Hindlimb muscle (tissue), 1 donor: Measurements from ENCODE around the gene C9orf50. TPM values are rescaled to one million over a fixed set of nuclear protein-coding genes. Genes with fewer than 3 reads are reported as not detected.
A peak's percentile ranks its signal among the peaks of the same experiment; 100 is the strongest.
"Not testable (repeated sequence)": the region's sequence is repeated elsewhere in the genome, so short reads cannot be mapped to it uniquely, and the experiment has no call there.

Experiments
- DNase-seq: peaks from one replicate; pipeline ENCODE4 v3.0.0-alpha.2; 2013
- polyA plus RNA-seq: library from polyadenylated mRNA; unstranded; fragments of 120-200 nt; gene quantifications from one replicate; pipeline ENCODE4 v1.2.1, GENCODE V29; 2013; ENCODE audit not compliant: insufficient read length

The C9orf50 gene
- polyA plus RNA-seq, 1 donor = 0.26 TPM

DNA sequence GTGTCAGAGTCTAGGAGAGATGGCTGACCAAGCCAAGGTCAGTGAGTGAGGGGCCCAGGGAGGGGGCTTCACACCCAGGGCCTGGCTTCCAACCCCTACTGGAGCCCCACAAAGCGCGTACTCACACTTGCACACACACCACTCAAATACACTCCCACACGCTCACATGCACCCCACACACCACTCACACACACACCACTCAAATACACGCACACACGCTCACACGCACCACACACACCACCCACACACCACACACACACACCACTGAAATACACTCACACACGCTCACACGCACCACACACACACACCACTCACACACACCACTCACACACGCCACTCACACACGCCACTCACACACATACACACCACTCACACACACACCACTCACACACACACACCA, 26.7 kb upstream of the C9orf50 start:
- DNase-seq = no peak

DNA sequence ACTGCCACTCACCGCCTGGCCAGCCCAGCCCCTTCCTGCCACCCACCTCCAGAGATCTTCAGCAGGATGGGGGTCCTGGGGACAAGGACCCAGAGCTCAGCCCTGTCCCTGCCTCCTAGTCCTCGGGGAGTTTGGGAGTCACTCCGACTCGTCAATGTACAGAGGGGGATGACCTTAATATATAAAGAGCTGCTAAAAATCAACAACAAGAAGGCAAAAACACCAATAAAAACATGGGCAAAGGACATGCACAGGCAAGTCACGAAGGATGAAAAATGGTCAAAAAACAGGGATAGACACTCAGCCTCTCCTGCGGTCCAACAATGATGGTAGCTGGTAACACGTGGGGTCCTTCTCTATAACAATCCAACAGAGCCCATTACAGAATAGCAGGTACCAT, 25.8 kb upstream of the C9orf50 start:
- no peak for DNase-seq

DNA sequence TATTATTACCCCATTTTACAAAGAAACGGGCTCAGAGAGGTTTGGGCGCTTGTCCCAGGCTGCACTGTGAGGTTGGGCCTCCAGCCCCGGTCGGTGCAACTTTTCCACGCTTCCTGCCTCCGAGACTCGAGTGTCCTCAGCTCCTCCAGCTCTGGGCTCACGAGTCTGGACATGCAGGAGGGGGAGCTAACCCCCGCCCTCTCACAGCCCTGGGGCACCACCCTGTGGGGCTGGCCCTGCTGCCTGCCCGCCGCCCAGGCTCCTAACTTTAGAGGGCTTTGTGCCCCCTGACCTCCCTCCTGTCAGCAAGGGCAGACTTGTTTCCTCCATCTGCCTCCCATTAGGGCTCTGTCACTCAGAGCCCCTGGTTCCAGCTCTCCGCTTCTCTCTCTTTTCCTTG, 25.4 kb upstream of the C9orf50 start:
- no peak for DNase-seq

DNA sequence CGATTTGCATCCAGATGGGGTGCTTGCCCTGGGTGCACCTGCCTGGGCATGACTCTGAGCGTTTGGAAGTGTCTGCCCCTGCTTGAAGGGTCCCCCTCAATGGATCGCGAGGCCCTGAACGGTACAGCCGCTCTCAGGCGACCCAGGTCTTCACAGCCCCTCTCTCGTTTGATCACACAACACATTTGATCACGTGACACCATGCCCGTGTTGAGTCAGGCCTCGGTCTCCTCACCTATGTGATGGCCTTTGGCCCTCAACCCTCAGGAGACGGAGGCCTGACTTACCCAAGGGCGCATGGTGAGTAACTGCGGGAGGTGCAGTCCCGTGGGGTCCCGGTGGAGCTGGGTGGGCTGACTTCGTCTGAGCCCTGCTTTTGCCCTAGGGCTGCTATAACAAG, 24.0 kb upstream of the C9orf50 start:
- DNase-seq = no peak

DNA sequence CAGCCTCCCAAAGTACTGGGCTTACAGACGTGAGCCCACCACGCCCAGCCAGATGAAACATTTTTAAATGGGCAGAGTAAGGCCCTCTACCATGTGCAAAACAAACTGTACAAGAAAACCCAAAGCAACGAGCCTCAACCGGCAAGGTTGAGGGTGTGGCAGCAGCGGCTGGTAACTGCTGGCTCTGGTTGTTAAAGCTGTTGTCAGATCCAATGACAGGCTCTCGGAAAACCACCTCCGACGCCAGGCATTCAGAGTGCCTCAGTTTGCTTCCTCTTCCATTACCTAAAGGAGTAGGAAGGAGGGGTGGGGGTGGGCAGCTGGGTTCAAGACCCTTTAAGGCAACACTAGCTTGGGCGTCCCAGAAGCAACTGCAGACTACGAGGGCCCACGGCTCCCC, 23.5 kb upstream of the C9orf50 start:
- DNase-seq = no peak

DNA sequence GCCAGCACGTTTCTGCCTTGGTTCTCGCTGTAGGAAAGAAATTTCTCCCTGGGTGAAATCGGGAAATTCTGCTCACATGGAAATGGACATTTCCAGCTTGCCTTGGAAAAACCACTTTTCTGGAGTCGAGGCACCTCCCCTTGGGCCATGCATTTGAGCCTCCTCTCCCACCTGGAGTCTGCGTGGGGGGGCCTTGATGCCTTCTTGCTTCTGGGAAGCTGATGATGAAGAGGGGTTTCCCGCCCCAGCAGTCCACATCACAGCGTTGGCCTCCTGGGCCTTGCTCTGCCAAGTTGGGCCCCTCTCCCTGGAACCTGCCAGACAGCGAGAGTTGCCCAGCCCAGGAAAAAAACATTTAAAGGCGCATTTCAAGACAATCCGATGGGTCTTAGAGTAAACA, 22.8 kb upstream of the C9orf50 start:
- no peak for DNase-seq

DNA sequence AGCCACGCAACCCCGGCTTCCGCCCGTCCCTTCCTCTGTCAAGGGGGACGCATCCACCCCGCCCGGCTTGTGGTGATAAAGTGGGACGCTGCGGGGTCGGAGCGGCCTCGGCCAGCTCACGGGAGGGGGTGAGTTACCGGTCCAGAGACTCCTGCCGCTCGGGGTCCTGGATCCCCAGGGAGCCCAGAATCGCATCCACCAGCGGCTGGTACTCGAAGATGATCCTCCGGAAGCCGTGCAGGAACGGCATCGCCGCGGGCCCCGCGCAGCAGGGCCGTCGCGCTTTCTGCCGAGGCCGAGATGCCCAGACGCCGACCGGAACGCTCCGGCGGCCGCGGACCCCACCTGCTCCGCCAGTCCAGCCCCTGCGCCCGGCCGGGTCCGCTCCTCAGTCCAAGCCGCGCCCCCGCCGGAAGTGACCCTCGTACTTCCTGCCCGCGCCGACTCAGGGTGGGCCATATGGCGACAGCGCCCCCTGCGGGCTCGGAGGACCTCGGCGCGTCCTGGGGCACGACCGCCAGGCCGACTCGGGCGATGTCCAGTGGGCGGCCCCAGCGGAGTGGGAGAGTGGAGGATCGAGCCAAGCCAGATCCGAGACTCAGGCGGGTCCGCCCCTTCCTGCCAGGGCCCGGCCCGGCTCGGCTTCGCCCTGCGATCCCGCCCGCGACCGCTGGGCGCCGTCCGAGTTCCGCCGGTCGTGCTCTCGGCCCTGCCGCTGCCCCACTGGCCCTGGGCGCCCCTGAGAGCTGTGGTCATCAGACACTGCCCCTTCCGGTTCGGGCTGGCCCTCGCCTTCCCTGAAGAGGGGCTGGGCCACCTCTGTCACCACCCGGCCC, 21.1 kb upstream of the C9orf50 start, which contains the start of gene ASB6:
ASB6 (minus strand) TSS at position 402 of the 836 bp plus-strand sequence; CDS start at position 250, 152 bp downstream.
- DNase-seq = peak; percentile 99

DNA sequence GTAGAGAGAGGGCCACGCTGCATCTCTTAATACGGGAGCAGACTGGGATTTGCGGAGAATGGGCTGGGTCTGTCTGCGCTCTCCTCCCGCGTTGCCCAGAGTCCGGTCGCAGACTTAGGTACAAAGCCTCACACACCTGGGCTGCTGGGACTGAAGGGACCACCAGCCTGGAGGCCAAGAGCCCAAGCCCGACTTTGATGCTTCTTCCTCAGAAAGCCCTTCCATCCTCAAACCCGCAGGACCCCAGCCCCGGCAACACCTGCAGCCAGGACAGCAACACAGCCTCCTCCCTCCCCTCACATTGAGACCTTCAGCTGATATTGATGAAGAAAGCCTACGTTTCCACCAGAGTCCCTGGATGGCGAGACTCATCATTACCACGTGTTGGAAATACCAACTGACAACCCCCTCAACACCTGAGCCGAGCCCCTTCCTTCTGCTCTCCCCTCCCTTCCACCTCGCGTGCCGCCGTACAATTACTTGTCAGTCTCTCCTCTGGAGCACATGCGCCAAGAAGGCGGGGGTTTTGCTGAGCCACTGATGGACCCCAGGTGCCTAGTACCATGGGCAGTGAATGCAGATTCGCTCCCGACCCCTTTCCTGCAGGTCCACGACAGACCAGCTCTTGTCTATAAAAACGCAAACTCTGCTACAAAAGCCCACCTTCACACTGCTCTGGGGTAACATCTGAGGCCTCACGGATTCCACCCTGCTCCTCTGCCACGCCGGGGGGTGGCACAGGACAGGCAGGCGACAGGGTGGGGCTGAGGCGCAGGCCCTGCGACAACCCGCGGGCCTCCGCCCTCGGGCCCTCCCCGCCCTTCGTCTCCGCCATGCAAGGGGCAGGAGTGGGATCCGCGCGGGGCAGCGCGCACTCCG, 20.2 kb upstream of the C9orf50 start:
- no peak for DNase-seq

DNA sequence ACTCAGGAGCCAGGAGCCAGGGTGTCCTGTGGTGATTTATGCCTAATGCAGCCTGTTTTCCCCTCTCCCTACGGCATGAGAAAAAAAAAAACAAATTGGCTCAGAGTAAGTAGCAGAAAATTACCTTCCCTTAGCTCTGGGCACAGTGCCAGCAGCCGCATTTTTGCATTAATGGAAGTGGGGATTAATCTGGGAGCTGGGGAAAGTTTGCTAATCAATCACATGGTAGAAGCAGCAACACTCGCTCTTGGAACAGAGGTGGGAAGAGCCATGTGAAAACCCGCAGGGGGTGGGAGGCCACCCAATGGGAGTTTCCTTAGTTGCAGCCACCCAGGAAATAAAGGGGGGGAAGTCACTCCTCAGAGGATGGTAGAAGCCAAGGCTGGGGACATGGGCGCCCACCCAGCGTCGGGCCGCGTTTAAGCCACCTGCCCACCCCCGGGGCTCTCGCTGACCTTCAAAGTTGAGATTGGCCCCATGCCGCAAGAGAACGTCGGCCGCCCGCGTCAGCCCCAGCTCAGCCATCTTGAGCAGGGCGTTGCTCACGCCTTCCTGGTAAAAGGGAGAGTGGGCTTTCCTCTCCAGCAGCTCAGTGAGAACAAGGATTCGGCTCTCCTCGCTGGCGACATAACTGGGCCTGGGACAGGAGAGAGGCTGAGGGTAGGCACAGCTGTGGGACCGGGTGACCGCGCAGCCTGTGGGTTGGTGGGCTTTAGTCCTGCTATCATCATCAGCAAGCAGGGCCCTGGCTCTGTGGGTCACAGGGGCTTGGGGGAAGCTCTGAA, 19.4 kb upstream of the C9orf50 start:
- DNase-seq = no peak

DNA sequence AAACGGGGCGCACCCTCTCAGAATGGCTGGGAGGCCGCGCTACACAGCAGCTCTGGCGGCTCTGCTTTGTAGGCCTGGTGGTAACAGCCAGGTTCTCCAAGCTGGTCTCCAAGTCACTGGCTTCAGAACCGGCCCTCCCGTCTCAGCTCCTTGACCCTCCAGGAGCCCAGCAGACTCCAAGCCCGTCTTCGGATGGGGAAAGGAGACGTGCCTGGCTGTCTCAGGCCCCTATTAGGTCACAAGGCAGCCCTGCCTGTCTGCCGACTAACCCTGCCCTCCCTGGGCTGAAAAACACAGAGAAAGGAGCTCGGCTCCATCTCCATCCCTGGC, 18.8 kb upstream of the C9orf50 start:
- DNase-seq = no peak

DNA sequence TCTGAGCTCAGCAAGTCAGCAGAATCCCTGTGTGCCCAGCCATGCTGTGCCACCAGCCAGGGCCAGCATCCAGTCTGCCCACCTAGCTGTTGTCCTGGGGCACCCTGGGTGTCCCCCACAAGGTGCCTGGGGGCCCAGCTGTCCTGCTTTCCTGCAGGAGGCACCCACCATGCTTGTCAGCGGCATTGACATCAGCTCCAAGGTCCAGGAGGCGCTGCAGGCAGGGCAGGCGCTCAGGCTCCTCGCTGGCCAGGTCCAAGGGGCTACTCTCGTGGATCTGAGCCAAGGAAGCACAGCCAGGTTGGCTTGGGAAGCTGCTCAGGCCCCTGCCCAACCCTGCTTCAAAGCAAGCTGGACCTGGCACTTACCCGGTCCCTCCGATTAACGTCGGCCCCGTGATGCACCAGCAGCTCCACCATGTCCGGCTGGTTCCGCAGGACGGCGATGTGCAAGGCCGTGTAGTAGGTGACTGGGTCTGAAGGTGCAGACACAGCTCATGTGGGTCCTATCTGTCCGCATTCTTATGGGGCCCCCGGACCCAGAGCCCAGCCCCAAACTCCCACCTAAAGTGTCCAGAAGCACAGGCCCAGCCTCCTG, 18.2 kb upstream of the C9orf50 start:
- DNase-seq = no peak

DNA sequence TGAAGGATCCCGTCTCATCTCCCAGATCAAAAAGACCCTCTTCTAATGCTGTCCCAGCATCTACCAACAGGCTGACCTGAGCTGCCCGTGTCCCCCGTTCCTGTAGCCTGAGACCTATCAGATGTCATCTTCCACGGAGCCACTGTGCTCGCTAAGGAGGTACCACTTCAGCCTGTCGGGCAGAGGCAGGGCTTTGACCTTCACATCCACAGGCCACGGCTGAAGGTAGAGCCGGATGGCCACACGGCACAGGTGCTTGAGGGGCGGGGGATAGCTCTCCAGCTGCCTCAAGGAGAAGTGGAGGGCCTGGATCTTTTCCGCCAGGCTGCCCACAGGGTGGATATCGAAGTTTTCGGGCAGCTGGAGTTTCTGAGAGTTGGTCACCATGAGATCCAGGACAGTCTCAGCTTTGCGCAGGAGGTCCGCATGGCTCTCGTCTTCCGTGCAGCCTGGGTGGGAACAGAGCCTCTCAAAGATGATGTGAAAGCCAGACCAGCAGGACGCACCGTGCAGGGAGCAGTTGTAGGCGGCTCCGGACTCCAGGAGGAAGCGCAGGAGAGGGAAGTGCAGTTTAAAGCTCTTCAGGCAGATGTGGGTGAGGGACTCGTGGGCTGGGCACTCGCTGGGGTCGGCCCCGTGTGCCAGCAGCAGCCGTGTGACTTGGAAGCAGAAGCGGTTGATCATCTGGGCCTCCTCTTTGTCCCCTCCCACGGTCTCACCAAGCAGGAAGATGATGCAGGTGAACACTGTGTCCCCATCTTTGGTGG, 17.0 kb upstream of the C9orf50 start:
- DNase-seq = no peak

DNA sequence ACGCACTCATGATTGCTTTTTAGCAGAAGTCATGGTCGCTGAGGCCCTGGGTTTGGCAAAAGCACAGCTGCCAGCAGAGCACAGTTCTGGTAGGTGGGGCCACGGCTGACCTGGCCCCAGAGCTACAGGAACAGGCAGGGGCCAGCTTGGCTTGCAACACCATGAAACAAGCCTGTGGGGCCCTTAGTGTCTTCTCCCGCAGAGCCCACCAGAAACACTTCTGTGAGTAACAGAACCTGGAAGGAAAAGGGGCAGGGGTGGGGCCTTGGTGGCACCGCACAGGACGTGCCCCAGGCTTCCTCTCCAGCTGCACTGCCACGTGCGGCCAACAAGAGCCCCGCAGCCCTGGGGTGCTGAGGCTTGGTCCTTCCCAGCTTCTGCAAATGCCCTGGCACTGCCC, 16.2 kb upstream of the C9orf50 start:
- no peak for DNase-seq

DNA sequence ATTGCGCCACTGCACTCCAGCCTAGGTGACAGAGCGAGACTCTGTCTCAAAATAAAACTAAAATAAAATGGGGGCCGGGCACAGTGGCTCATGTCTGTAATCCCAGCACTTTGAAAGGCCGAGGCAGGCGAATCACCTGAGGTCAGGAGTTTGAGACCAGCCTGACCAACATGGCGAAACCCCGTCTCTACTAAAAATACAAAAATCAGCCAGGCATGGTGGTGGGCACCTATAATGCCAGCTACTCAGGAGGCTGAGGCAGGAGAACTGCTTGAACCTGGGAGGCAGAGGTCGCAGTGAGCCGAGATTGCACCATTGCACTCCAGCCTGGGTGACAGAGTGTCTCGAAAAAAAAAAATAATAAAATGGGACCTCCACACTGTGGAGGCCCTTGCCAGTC, 15.4 kb upstream of the C9orf50 start:
- not testable (repeated sequence) for DNase-seq

DNA sequence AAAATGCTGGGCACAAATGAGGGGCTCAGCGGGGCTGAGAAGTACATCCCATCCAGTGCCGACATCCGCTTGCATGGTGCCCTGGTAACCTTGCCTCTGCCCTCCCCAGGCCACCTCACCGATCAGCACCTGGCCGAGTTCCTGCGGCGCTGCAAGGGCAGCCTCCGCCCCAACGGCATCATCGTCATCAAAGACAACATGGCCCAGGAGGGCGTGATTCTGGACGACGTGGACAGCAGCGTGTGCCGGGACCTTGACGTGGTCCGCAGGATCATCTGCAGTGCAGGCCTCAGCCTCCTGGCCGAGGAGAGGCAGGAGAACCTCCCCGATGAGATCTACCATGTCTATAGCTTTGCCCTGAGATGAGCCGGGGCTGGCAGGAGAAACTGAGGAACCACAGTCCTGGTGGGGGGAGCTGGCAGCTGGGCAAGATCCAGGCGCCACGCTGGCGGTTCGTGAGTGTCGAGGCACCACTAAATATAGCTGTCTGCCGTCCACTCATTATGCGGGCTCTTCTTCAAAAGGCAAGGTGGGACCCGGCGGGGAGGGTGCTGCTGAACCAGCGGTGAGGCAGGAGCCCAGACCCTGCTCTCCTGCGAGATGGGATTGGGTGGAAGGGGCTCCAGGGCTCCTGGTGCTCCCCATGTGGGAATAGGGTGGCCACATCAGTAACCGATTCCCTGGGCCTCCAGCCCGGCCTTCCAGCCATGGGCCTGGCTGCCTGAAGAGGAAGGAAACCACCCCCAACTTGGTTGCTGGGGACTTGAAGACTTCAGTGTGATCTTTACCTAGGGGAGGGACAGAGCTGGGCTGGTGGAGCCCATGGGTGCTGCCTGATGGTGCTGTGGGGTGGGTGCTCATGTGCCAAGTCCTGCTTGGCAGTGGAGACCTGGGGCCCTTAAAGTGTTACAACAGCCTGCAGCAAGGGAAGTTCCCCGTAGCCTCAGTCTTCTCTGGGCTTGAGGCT, 14.5 kb upstream of the C9orf50 start:
- no peak for DNase-seq

DNA sequence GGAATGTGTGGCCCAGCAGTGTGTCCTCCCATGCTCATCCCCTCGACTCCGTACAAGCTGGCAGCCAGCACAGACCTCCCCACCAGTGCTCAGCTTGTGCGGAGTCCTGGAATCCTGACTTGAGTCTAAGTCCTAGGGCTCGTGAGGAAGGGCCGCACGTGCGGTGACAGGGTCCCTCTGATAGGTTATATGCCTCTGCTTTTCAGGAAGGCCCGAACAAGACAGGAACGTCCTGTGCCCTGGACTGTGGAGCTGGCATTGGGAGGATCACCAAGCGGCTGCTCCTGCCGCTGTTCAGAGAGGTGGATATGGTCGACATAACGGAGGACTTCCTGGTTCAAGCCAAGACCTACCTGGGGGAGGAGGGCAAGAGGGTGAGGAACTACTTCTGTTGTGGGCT, 12.9 kb upstream of the C9orf50 start:
- DNase-seq = no peak

DNA sequence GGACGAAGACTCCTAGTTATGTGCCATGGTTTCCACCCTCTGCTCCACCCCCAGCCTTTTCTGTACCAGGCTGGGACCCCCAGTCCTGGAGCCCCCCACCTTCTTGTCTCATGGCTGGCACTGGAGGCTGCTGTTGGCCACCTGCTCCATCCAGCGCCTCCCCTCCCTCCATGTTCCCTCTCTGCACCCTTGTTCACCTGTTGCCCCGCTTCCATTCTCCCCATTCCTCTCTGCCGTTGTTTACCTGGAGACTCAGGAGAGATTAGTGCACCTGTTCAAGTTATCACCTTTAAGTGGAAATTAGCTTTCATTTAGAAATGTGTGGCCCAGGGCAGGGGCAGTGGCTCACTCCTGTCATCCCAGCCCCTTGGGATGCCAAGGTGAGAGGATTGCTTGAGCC, 12.3 kb upstream of the C9orf50 start:
- DNase-seq = no peak

DNA sequence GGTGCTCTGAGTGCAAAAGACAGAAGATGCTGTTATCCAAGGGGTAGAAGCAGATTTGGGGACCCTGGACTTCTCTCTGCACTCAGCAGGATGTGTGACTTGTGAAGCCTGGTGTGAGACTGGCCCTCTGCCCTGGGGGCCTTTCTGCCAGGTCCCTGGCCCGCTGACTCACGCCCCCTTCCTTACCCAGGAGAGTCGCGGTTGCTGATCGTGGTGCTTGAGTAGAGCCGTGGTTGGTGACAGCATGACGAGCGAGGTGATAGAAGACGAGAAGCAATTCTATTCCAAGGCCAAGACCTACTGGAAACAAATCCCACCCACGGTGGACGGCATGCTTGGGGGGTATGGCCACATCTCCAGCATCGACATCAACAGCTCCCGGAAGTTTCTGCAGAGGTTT, 11.6 kb upstream of the C9orf50 start:
- DNase-seq = no peak

DNA sequence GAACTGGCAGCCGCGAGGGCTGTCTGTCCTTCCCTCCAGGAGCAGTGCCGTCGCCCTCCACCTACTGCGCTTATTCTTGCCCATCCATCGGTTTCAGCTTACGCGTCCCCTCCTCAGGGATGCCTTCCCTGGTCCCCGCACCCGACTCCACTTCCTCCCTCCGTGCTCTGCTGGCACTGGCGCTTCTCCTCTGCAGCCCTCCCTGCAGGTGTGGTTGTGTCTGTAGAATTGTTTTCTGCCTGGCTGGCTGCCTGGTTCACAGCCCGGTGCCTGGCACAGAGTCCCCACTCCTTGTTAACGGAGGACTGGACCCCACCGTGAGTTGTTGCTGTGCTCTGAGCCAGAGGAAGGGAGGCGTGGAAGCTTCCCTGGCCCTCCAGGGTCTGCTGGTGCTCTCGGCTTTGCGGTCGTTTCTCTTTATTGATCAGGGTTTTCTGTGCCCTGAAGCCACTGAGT, 10.8 kb upstream of the C9orf50 start:
- DNase-seq = no peak

DNA sequence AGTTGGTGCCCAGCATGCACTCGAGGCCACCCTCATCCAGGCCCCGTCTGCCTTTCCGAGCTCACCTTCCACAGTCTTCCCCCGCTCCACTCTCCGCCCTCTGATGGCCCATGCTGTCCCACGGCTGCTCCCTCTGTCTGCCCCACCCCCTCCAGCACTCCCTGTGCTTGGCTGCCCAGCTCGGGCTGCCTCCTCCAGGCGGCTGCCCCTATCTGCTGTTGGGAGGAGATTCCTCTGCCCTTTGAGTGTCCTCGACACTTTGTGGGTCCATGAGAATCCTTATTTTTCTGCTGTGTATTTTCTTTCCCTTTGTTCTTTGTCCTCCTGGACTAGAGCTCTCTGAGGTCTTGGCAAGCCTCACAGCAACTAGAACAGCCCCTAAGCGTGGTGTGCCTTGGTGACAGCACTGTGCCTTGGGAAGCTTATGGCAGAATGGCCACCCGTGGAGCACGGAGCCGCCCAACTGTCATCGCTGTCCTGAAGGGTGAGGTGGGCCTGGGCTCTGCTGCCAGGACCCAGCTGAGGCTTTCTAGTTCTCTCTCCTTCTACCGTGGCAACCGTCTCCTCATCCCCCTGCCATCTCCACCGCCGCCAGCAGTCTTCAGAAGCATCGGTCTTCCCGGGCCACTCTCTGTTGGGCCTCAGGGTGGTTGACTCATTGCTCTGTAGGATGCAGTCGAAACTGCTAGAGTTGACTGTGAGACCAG, 10.2 kb upstream of the C9orf50 start:
- DNase-seq = no peak
